Ovary (tissue), 9 donors: ENCODE measurements around the gene ERLIN1. TPM values are rescaled to one million over a fixed set of nuclear protein-coding genes. Genes with fewer than 3 reads are reported as not detected.

Experiments
- DNase-seq, 5 donors: peaks; one replicate each; pipeline ENCODE4 v3.0.0-alpha.2; 2019 to 2020
- H3K27ac ChIP-seq, 2 donors: fragments of 200-600 bp; one replicate each; pipeline versions ENCODE4 v1.5.1 to v1.8.0; 2019 to 2022
- H3K27me3 ChIP-seq: fragments of 200-600 bp; one replicate; pipeline ENCODE4 v1.8.0; 2022
- H3K36me3 ChIP-seq: fragments of 200-600 bp; sonication (generic); one replicate; pipeline ENCODE4 v1.5.1; 2019
- H3K4me1 ChIP-seq: one replicate; pipeline ENCODE4 v1.8.1; 2013; ENCODE audit warnings: mild to moderate bottlenecking, moderate library complexity; ENCODE audit not compliant: insufficient read depth
- H3K4me3 ChIP-seq: fragments of 200-600 bp; sonication (generic); one replicate; pipeline ENCODE4 v1.5.1; 2017
- H3K9me3 ChIP-seq, 2 donors: fragments of 200-600 bp in 1 of 2; sonication (generic) in 1 of 2; one replicate each; pipeline versions ENCODE4 v1.5.1 to v1.8.1; 2013 to 2019; ENCODE audit warnings: mild to moderate bottlenecking in 1 of 2, moderate library complexity in 1 of 2
- CTCF ChIP-seq, 3 donors: fragments of 450-650 bp in 2 of 3; fragments of 200-600 bp in 1 of 3; IDR thresholded peaks; one replicate each; pipeline versions ENCODE4 v1.5.1 to v1.8.0; 2016 to 2022; ENCODE audit warnings: antibody characterized with exemption in 3 of 3, mild to moderate bottlenecking in 1 of 3
- EP300 ChIP-seq: sonication (generic); formaldehyde crosslinking; IDR thresholded peaks from one replicate; pipeline ENCODE4 v1.6.1; 2017; ENCODE audit warnings: antibody characterized with exemption
- POLR2A ChIP-seq: fragments of 450-650 bp; IDR thresholded peaks from one replicate; pipeline ENCODE4 v1.6.1; 2017; ENCODE audit warnings: antibody characterized with exemption, mild to moderate bottlenecking, moderate library complexity
- WGBS, 3 donors: extraction: QIAGEN DNeasy Blood & Tissue Kit in 1 of 3; methylation state at CpG; one replicate each; pipeline versions ENCODE4 v1.1.5 to v1.1.7; 2013 to 2017; 5-methylcytosine and 5-hydroxymethylcytosine counted together
- intact Hi-C, 4 donors: fragments of 100-400 bp; cut with DNase I; formaldehyde crosslinking; loops; one replicate each; pipeline versions ENCODE4 v1.11.0 to v1.15.1; 2022 to 2023
- polyA plus RNA-seq, 2 donors: library from polyadenylated mRNA; stranded (reverse); fragments of 200-250 nt in 1 of 2; fragments of 350-450 nt in 1 of 2; fragmentation: Illumina TruSeq in 1 of 2; extraction: RNeasy Lipid Tissue Mini Kit (QIAGEN cat#74804) in 1 of 2; gene quantifications; one replicate each; pipeline ENCODE4 v1.2.3, GENCODE V29; 2013 to 2014
- total RNA-seq, 7 donors: library from RNA; depleted of rRNA in 2 of 7; stranded (reverse); fragments of >200 nt in 2 of 7; fragmentation: NEBNext Ultra II Directional in 3 of 7; extraction: Animal tissue kit (Norgen Biotek cat#: 25700) in 3 of 7; gene quantifications; one replicate each; pipeline versions ENCODE4 v1.1.0 to v1.2.4, GENCODE V29; 2016 to 2023
- donor health status: DM: no; HTN: no; CAD: no; lungs with moderate emphysema.
- donor health status: DM: no; HTN: no; CAD: no.
- donor health status: Bipolar disorder and iron deficiency.
- donor health status: DM: yes; HTN: yes; CAD: no.
- donor health status: DM: no; HTN: no; CAD: no.
- donor health status: DM: yes; HTN: yes; CAD: no.

ERLIN1 gene
- total and polyA plus RNA-seq, 9 donors: 10.7 to 55.2 (median 24.6) TPM

GRCh38 chr10:100182281-100182680, 3.5 kb downstream of the ERLIN1 start:
- no peak overlapping the region for H3K27ac ChIP-seq
- 95 to 98% (median 96%) methylated on average over 6 of the region's 6 CpGs for WGBS, 3 donors
- TF ChIP-seq CTCF (IDR thresholded peaks at IDR 0.05): no peak
- no peak for TF ChIP-seq EP300
- no peaks in the 10 kb centered on the region for H3K9me3 ChIP-seq
- H3K4me3 ChIP-seq: no peak overlapping the region
- H3K27me3 ChIP-seq: no peaks in the 10 kb centered on the region
- no peak for DNase-seq
- intact Hi-C loops: no loop called here
- peaks cover 4% of the 10 kb centered on the region for H3K4me1 ChIP-seq
- no peaks in the 10 kb centered on the region for H3K36me3 ChIP-seq

GRCh38 chr10:100175875-100176274, 10.0 kb downstream of the ERLIN1 start:
- Histone ChIP-seq H3K9me3 (no peaks in the 10 kb centered on the region), H3K4me1 (no peaks in the 10 kb centered on the region), H3K4me3 (no peak overlapping the region), H3K36me3 (no peaks in the 10 kb centered on the region), H3K27ac (no peak overlapping the region), H3K27me3 (no peaks in the 10 kb centered on the region)
- 94 to 98% (median 95%) methylated on average over 1 of the region's 1 CpG for WGBS, 3 donors
- TF ChIP-seq EP300 (no peak), CTCF (IDR thresholded peaks at IDR 0.05) (no peak), POLR2A (no peak)
- DNase-seq: no peak
- intact Hi-C loops: no loop called here

- WGBS, 3 donors: 95 to 99% (median 97%) methylated on average over 3 of the region's 3 CpGs
- intact Hi-C loops: no loop called here
- H3K27me3 ChIP-seq: no peaks in the 10 kb centered on the region
- no peaks in the 10 kb centered on the region for H3K9me3 ChIP-seq
- H3K36me3 ChIP-seq: no peaks in the 10 kb centered on the region
- TF ChIP-seq POLR2A (no peak), CTCF (IDR thresholded peaks at IDR 0.05) (no peak), EP300 (no peak)
- DNase-seq: no peak
- no peak overlapping the region for H3K27ac ChIP-seq
- no peak overlapping the region for H3K4me3 ChIP-seq
- H3K4me1 ChIP-seq: peaks cover 2% of the 10 kb centered on the region
These were observed 10.8 kb downstream of the ERLIN1 start for GRCh38 chr10:100174699-100175677.

- Histone ChIP-seq H3K36me3 (no peaks in the 10 kb centered on the region), H3K27ac (no peak overlapping the region), H3K9me3 (no peaks in the 10 kb centered on the region), H3K4me1 (peaks cover 5% of the 10 kb centered on the region), H3K27me3 (no peaks in the 10 kb centered on the region), H3K4me3 (no peak overlapping the region)
- 91 to 97% (median 96%) methylated on average over 6 of the region's 6 CpGs for WGBS, 3 donors
- intact Hi-C loops: no loop called here
- TF ChIP-seq CTCF (IDR thresholded peaks at IDR 0.05): no peak
- no peak for TF ChIP-seq EP300
- no peak for TF ChIP-seq POLR2A
- DNase-seq: no peak
These were observed 12.8 kb downstream of the ERLIN1 start for GRCh38 chr10:100173035-100173434.
